ENCODE measurements around the gene ASB6.

ASB6 gene

GRCh38 chr9:129624168-129624759, 17.7 kb downstream of the ASB6 start:
- DNase-seq = peak; percentile 87

GRCh38 chr9:129623331-129623730, 18.6 kb downstream of the ASB6 start:
- DNase-seq = no peak

GRCh38 chr9:129620669-129621295, 21.2 kb downstream of the ASB6 start, which contains the start of gene C9orf50:
TSS of gene C9orf50 (minus strand) at chr9:129621101. CDS start at chr9:129620574, 527 bp downstream.
- no peak for DNase-seq

GRCh38 chr9:129619787-129620668, 21.9 kb downstream of the ASB6 start:
- no peak for DNase-seq

GRCh38 chr9:129617167-129617566, 24.8 kb downstream of the ASB6 start:
- peak; percentile 98 for DNase-seq

GRCh38 chr9:129615407-129616285, 26.3 kb downstream of the ASB6 start:
- no peak for DNase-seq

- no peak for DNase-seq
These were observed 27.0 kb downstream of the ASB6 start for GRCh38 chr9:129614932-129615331.

- DNase-seq = no peak
These were observed 28.3 kb downstream of the ASB6 start for GRCh38 chr9:129613520-129614175.

- no peak for DNase-seq
These were observed 29.0 kb downstream of the ASB6 start for GRCh38 chr9:129612815-129613519.

GRCh38 chr9:129612123-129612522, 29.8 kb downstream of the ASB6 start:
- DNase-seq = no peak

- DNase-seq = no peak
These were observed 30.6 kb downstream of the ASB6 start for GRCh38 chr9:129611307-129611800.

- DNase-seq = peak; percentile 93
These were observed 31.3 kb downstream of the ASB6 start for GRCh38 chr9:129610473-129611306.

GRCh38 chr9:129610213-129610472, 31.8 kb downstream of the ASB6 start:
- DNase-seq = no peak

GRCh38 chr9:129609486-129610212, 32.3 kb downstream of the ASB6 start:
- DNase-seq = no peak

- DNase-seq = peak; percentile 60
These were observed 33.1 kb downstream of the ASB6 start for GRCh38 chr9:129608561-129609481.

- no peak for DNase-seq
These were observed 34.9 kb downstream of the ASB6 start for GRCh38 chr9:129607027-129607387.

- DNase-seq = no peak
These were observed 35.6 kb downstream of the ASB6 start for GRCh38 chr9:129606161-129607026.

- no peak for DNase-seq
These were observed 37.2 kb downstream of the ASB6 start for GRCh38 chr9:129604766-129605163.

Measured in islet precursor cell (in vitro differentiated cells).